Measurements from ENCODE around the gene CHRDL1.

The CHRDL1 gene

DNA sequence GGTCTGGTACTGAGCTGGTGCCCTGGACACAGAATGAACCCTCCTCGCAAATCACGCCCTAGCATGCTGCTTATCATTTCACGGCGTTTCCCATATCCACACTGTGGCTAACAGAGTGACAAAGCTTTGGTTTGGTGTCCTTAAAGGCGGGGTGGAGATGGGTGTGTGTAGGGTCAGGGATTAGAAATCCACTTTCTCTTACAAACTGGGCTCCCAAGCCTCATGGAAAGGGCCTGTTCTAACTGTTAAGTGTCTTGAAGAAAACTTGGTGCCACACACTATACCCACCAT, 735 bp upstream of the CHRDL1 start:
- H3F3A ChIP-seq (ENCODE audit: low read depth): no peaks in the 10 kb centered on the region
- peak overlapping the region; percentile 20 for H3K9ac ChIP-seq (ENCODE audit: low read depth, low read length, poor library complexity, severe bottlenecking)
- H3K9me3 ChIP-seq (ENCODE audit: insufficient read depth, low read depth, low read length): no peaks in the 10 kb centered on the region
- no peaks in the 10 kb centered on the region for H3K36me3 ChIP-seq (ENCODE audit: insufficient read depth, low read length)
- peak overlapping the region; percentile 88 for H2AFZ ChIP-seq (ENCODE audit: low read length)
- peaks cover 5% of the 10 kb centered on the region for H3K27me3 ChIP-seq (ENCODE audit: insufficient read depth, low read length, poor library complexity, severe bottlenecking)
- H3K4me2 ChIP-seq (ENCODE audit: low read depth, low read length, poor library complexity, severe bottlenecking): peak overlapping the region; percentile 68
- no peaks in the 10 kb centered on the region for H4K20me1 ChIP-seq (ENCODE audit: insufficient read depth, low read length, poor library complexity, severe bottlenecking)
- TF ChIP-seq, protein P1, sequence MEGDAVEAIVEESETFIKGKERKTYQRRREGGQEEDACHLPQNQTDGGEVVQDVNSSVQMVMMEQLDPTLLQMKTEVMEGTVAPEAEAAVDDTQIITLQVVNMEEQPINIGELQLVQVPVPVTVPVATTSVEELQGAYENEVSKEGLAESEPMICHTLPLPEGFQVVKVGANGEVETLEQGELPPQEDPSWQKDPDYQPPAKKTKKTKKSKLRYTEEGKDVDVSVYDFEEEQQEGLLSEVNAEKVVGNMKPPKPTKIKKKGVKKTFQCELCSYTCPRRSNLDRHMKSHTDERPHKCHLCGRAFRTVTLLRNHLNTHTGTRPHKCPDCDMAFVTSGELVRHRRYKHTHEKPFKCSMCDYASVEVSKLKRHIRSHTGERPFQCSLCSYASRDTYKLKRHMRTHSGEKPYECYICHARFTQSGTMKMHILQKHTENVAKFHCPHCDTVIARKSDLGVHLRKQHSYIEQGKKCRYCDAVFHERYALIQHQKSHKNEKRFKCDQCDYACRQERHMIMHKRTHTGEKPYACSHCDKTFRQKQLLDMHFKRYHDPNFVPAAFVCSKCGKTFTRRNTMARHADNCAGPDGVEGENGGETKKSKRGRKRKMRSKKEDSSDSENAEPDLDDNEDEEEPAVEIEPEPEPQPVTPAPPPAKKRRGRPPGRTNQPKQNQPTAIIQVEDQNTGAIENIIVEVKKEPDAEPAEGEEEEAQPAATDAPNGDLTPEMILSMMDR (conservative IDR thresholded peaks at IDR 0.05; ENCODE audit: low read length): no peak
- TF ChIP-seq EZH2phosphoT487 (IDR thresholded peaks at IDR 0.05; ENCODE audit: borderline replicate concordance): no peak
- peak overlapping the region; percentile 69 for H3K4me3 ChIP-seq (ENCODE audit: low read length, poor library complexity, severe bottlenecking)
- H3K9me2 ChIP-seq (replicated peaks; ENCODE audit: low read depth, low read length): no peaks in the 10 kb centered on the region
- no peaks in the 10 kb centered on the region for H3K79me2 ChIP-seq (ENCODE audit: insufficient read depth, low read length)
- no peaks in the 10 kb centered on the region for H3K4me1 ChIP-seq (ENCODE audit: insufficient read depth, low read length, poor library complexity, severe bottlenecking)

- Histone ChIP-seq H3K4me1 (ENCODE audit: insufficient read depth, low read length, poor library complexity, severe bottlenecking) (no peaks in the 10 kb centered on the region), H2AFZ (ENCODE audit: low read length) (peak overlapping the region; percentile 88; the same call in 1 of the 2 replicates), H3K9me3 (ENCODE audit: insufficient read depth, low read depth, low read length) (no peaks in the 10 kb centered on the region), H3K36me3 (ENCODE audit: insufficient read depth, low read length) (no peaks in the 10 kb centered on the region), H3K9me2 (replicated peaks; ENCODE audit: low read depth, low read length) (no peaks in the 10 kb centered on the region), H3K79me2 (ENCODE audit: insufficient read depth, low read length) (no peaks in the 10 kb centered on the region), H3F3A (ENCODE audit: low read depth) (no peaks in the 10 kb centered on the region), H3K4me2 (ENCODE audit: low read depth, low read length, poor library complexity, severe bottlenecking) (peak overlapping the region; percentile 68), H3K27me3 (ENCODE audit: insufficient read depth, low read length, poor library complexity, severe bottlenecking) (peaks cover 5% of the 10 kb centered on the region), H3K9ac (ENCODE audit: low read depth, low read length, poor library complexity, severe bottlenecking) (peak overlapping the region; percentile 39), H3K4me3 (ENCODE audit: low read length, poor library complexity, severe bottlenecking) (peak overlapping the region; percentile 69), H4K20me1 (ENCODE audit: insufficient read depth, low read length, poor library complexity, severe bottlenecking) (no peaks in the 10 kb centered on the region)
- TF ChIP-seq, protein P1 (conservative IDR thresholded peaks at IDR 0.05; ENCODE audit: low read length): no peak
- TF ChIP-seq EZH2phosphoT487 (IDR thresholded peaks at IDR 0.05; ENCODE audit: borderline replicate concordance): no peak
Observed at GRCh38 chrX:110794601-110795000, 1.0 kb downstream of the CHRDL1 start.

DNA sequence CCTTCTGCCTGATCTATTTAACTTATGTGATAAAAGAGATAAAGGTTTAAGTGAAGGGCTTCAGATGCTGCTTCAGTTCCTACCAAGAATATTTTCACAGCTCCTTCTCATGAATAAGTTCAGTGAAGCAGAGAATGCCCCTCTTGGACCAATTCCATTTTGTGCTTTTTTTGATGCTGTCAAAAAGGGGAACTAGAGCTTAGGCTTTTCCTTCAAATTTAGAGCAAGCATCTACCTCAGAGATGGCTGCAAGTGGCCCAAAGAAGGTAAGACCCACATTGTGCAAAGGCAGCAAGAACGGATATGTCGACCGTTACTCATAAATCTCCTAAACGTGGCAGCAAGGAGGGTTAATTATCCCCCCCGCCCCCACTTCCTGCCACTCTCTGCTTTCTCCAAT, 4.5 kb downstream of the CHRDL1 start:
- Histone ChIP-seq H3K9me2 (replicated peaks; ENCODE audit: low read depth, low read length) (no peaks in the 10 kb centered on the region), H3K4me1 (ENCODE audit: insufficient read depth, low read length, poor library complexity, severe bottlenecking) (no peaks in the 10 kb centered on the region), H3F3A (ENCODE audit: low read depth) (no peaks in the 10 kb centered on the region), H3K9ac (ENCODE audit: low read depth, low read length, poor library complexity, severe bottlenecking) (no peak overlapping the region), H3K27me3 (ENCODE audit: insufficient read depth, low read length, poor library complexity, severe bottlenecking) (peaks cover 5% of the 10 kb centered on the region), H2AFZ (ENCODE audit: low read length) (no peak overlapping the region), H3K79me2 (ENCODE audit: insufficient read depth, low read length) (no peaks in the 10 kb centered on the region), H3K4me3 (ENCODE audit: low read length, poor library complexity, severe bottlenecking) (no peak overlapping the region), H3K9me3 (ENCODE audit: insufficient read depth, low read depth, low read length) (no peaks in the 10 kb centered on the region), H4K20me1 (ENCODE audit: insufficient read depth, low read length, poor library complexity, severe bottlenecking) (no peaks in the 10 kb centered on the region), H3K4me2 (ENCODE audit: low read depth, low read length, poor library complexity, severe bottlenecking) (no peak overlapping the region), H3K36me3 (ENCODE audit: insufficient read depth, low read length) (no peaks in the 10 kb centered on the region)
- TF ChIP-seq, protein P1 (conservative IDR thresholded peaks at IDR 0.05; ENCODE audit: low read length): no peak
- no peak for TF ChIP-seq EZH2phosphoT487 (IDR thresholded peaks at IDR 0.05; ENCODE audit: borderline replicate concordance)

All from Loucy (cell line).